Tibial nerve (tissue), 4 donors: ENCODE results near the gene XPNPEP2.

Experiments used
- CTCF ChIP-seq, 5 experiments: fragments of 200-600 bp in 3 of 5; fragments of 450-650 bp in 2 of 5; sonication (generic) in 3 of 5; IDR thresholded peaks; one replicate each; pipeline ENCODE4 v1.5.1; 2016 to 2019; ENCODE audit warnings: antibody characterized with exemption in 5 of 5, mild to moderate bottlenecking in 3 of 5, moderate library complexity in 2 of 5
- EP300 ChIP-seq, 2 donors: sonication (generic); formaldehyde crosslinking; IDR thresholded peaks; one replicate each; pipeline ENCODE4 v1.6.1; 2017; ENCODE audit warnings: antibody characterized with exemption in 2 of 2, mild to moderate bottlenecking in 1 of 2
- POLR2A ChIP-seq, 2 donors: fragments of 450-650 bp; IDR thresholded peaks; one replicate each; pipeline ENCODE4 v1.6.1; 2017; ENCODE audit warnings: antibody characterized with exemption in 2 of 2, mild to moderate bottlenecking in 2 of 2, moderate library complexity in 2 of 2

GRCh38 chrX:129760981-129761380 is 22.2 kb downstream of the XPNPEP2 start:
- TF ChIP-seq POLR2A (IDR thresholded peaks at IDR 0.05) (no peak), CTCF (IDR thresholded peaks at IDR 0.05) (no peak), EP300 (IDR thresholded peaks at IDR 0.05) (no peak)
